Activated T-cell treated with anti-CD3 and anti-CD28 coated beads, Interleukin-2, amount 50 U/mL, for 72 hours (primary cell): Measurements from ENCODE around the gene MTCH1. TPM values are rescaled to one million over a fixed set of nuclear protein-coding genes. Genes with fewer than 3 reads are reported as not detected.
A peak's percentile ranks its signal among the peaks of the same experiment; 100 is the strongest.

Experiments used
- ATAC-seq, 2 donors: fragments of 150-1000 bp; cut with Tn5 transposase; replicated peaks in 1 of 2; 2 replicates each; pipeline ENCODE4 v1.10.0; 2021; ENCODE audit warnings: moderate library complexity in 2 of 2, mild to moderate bottlenecking in 1 of 2
- DNase-seq, 2 donors: peaks; one replicate each; pipeline ENCODE4 v3.0.0; 2021 to 2022; ENCODE audit warnings: mixed read lengths in 1 of 2
- H3K27ac Mint-ChIP-seq: one replicate; pipeline ENCODE4 v1.8.0; 2022; ENCODE audit warnings: mild to moderate bottlenecking, moderate library complexity, mixed read lengths
- H3K27me3 Mint-ChIP-seq: one replicate; pipeline ENCODE4 v1.8.0; 2022; ENCODE audit warnings: low read depth, mixed read lengths
- H3K36me3 Mint-ChIP-seq, 2 donors: one replicate each; pipeline ENCODE4 v1.8.0; 2022; ENCODE audit warnings: mixed read lengths in 2 of 2, mild to moderate bottlenecking in 1 of 2; ENCODE audit not compliant: insufficient read depth in 2 of 2
- H3K4me1 Mint-ChIP-seq: one replicate; pipeline ENCODE4 v1.8.0; 2022; ENCODE audit warnings: low read depth, mixed read lengths
- H3K4me3 Mint-ChIP-seq, 2 donors: one replicate each; pipeline ENCODE4 v1.8.0; 2022; ENCODE audit warnings: mild to moderate bottlenecking in 2 of 2, mixed read lengths in 2 of 2, moderate library complexity in 2 of 2
- H3K9me3 Mint-ChIP-seq, 2 donors: one replicate each; pipeline ENCODE4 v1.8.0; 2022; ENCODE audit warnings: mixed read lengths in 2 of 2
- total RNA-seq, 2 donors: library from RNA; stranded (reverse); gene quantifications; one replicate each; pipeline ENCODE4 v1.2.3, GENCODE V29; 2022

The MTCH1 gene
- total RNA-seq, 2 donors from 2014 or later, result 116 to 149 TPM

DNA sequence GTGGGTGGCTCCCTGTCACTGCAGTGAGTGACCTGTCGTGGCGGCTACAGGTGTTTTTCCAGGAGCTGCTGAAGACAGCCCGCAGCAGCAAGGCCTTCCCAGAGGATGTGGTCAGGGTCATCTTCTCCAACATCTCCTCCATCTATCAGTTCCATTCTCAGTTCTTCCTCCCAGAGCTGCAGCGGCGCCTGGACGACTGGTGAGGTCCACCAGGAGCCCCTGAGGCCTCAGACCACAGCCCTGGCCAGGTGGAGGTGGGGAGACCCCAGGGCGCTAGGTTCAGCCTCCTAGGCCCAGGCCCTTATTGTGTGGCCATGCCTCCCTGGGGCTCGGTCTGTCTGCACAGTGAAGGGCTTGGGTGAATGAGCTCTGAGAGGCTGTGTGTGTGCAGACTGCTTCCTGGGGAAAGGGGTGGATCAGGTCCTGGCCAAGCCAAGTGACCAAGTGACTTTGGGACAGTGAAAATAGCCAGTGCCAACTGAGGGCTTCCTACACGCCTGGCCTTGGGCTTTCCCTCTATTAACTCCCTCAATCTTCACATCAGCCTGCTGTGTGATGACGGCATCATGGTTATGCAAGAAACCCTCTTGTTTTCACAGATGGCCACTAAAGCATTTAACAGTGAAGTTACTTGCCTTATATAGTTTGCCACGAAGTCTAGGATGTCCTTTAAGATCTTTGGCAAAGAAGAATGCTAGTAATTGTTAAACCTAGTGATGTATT is 25.8 kb upstream of the MTCH1 start:
- ATAC-seq, result no peak
- H3K36me3 Mint-ChIP-seq, result no peaks in the 10 kb centered on the region
- H3K4me3 Mint-ChIP-seq, result no peak overlapping the region
- H3K9me3 Mint-ChIP-seq, result no peaks in the 10 kb centered on the region
- DNase-seq, result no peak
- peaks cover 1% of the 10 kb centered on the region for H3K4me1 Mint-ChIP-seq
- H3K27ac Mint-ChIP-seq, result no peak overlapping the region
- no peaks in the 10 kb centered on the region for H3K27me3 Mint-ChIP-seq

DNA sequence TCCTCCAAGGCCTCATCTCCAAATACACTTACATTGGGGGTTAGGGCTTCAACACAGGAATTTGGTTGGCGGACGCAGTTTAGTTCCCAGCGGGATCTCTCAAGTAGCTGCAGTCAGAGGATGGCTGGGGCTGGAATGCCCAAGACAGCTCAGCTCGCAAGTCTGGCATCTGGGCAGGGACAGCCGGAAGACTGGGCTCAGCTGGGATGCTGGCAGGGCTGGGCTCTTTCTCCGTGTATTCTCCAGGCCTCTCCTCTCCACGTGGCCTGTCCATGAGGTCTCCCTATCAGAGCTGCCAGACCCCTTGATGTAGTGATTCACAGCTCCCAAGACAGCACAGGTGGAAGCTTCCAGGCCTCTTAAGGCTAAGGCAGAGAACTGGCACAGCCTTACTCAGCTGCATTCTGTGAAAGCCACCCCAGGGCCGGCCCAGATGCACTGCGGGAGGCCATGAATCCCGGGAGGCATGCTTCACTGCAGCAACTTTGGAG is 24.5 kb upstream of the MTCH1 start:
- no peaks in the 10 kb centered on the region for H3K27me3 Mint-ChIP-seq
- peaks cover 15% of the 10 kb centered on the region for H3K4me1 Mint-ChIP-seq
- no peak overlapping the region for H3K4me3 Mint-ChIP-seq
- H3K36me3 Mint-ChIP-seq, result no peaks in the 10 kb centered on the region
- H3K9me3 Mint-ChIP-seq, result no peaks in the 10 kb centered on the region
- no peak overlapping the region for H3K27ac Mint-ChIP-seq
- ATAC-seq, result no peak
- no peak for DNase-seq

DNA sequence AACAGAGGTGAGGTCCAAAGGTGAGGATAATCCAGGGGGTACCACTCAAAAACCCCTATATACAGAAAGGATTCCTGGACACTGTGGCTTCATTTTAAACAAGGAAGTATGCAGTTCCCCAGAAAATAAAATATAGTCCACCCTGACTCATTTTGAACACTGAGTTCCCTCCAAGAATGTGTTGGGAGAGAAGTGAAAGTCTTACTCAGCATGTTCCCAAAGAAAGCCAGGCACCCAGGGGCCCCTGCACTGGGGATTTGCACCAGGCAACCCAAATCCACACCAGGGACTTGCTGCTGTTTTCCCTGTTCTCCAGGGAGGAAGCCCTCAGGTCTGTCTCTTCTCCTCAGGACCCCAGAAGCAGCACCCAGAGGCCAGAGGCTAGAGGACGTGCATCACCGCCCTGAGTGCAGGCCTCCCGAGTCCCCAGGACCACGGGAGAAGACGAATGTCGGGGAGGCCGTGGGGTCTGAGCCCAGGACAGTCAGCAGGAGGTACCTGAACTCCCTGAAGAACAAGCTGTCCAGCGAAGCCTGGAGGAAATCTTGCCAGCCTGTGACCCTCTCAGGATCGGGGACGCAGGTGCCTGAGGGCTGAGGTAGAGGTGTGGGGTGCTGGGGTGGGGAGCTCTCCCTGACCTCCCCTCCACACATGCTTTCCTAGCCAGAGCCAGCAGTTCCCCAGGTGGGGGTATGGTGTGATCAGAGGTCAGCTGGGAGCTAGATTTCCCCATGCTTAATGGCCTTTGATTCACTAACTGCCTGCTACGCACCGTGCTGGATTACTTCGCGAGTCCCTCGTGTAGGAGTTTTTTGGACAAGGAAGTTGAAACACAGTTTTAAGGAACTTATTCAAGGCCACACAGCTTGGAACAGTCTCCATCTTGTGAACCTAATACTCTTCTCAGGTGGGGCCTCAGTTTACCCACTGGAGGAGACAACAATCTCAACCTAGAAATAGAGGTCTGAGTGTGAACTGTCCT is 22.8 kb upstream of the MTCH1 start:
- H3K4me3 Mint-ChIP-seq, result no peak overlapping the region

DNA sequence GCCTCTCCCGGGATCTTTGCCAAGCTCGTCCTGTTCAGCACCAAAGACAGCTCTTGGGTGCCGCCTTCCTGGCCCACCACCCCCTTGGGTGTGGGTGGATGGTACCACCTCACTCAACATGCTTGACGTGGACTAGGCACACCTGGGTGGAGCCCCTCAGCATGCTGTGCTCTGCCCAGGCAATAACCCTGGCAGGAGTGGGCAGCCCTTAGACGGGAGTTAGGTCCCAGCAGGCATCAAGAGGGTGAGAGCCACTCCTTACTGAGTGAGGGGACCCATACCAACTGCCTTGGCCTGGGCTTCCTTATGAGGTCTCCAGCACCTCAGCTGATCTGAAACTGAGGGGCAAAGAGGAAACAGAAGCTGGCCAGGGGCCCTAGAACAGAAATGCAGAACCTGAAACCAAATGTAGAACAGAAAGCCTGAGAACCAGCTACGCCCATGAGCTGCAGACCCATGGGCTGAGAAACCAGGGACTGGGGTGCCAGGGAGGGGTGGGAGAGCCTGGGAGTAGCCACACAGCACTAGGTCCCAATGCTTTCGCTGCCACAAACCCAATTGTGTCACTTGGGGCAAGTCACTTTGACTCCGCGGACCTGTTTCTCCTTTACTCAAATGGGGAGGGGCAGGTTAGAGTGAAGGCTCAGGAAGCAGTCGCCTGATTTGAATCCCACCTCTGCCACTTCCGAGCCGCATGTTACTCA is 21.5 kb upstream of the MTCH1 start:
- no peak overlapping the region for H3K4me3 Mint-ChIP-seq
- no peaks in the 10 kb centered on the region for H3K27me3 Mint-ChIP-seq
- H3K9me3 Mint-ChIP-seq, result no peaks in the 10 kb centered on the region
- no peak overlapping the region for H3K27ac Mint-ChIP-seq
- ATAC-seq, result peak in 1 of 2 donors; percentile 26
- H3K4me1 Mint-ChIP-seq, result peaks cover 16% of the 10 kb centered on the region
- no peaks in the 10 kb centered on the region for H3K36me3 Mint-ChIP-seq
- DNase-seq, result no peak

More for the DNA sequence above, 22.8 kb upstream of the MTCH1 start:
- Mint-ChIP-seq H3K9me3 (no peaks in the 10 kb centered on the region), H3K36me3 (no peaks in the 10 kb centered on the region), H3K27me3 (no peaks in the 10 kb centered on the region), H3K4me1 (peaks cover 16% of the 10 kb centered on the region), H3K27ac (no peak overlapping the region)
- ATAC-seq, result no peak
- DNase-seq, result no peak

DNA sequence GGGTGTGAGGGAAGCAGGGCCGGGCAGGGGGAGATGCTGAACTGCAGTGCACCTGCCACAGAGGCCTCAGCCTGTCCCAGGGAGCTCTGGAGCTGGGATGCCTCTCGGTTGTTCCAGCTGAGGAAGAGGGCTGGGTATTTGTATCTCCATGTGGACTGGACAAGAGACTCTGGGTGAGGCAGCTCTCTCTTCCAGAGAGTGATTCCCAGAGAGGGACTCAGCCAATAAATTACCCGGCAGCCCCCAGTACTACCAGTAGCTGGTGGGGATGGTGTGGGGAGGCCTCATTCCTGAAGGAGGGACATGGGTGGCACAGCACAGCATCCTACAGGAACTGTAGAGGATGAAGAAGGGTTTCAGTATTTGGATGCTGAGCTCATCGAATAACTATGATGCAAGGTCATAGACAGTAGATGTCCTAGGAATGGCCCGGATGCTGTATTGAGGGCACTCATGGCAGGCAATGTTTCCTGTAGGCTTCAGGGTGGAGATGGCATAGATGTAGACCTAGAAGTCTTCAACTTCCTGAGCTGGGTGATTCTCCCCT is 20.9 kb upstream of the MTCH1 start:
- ATAC-seq, result no peak

DNA sequence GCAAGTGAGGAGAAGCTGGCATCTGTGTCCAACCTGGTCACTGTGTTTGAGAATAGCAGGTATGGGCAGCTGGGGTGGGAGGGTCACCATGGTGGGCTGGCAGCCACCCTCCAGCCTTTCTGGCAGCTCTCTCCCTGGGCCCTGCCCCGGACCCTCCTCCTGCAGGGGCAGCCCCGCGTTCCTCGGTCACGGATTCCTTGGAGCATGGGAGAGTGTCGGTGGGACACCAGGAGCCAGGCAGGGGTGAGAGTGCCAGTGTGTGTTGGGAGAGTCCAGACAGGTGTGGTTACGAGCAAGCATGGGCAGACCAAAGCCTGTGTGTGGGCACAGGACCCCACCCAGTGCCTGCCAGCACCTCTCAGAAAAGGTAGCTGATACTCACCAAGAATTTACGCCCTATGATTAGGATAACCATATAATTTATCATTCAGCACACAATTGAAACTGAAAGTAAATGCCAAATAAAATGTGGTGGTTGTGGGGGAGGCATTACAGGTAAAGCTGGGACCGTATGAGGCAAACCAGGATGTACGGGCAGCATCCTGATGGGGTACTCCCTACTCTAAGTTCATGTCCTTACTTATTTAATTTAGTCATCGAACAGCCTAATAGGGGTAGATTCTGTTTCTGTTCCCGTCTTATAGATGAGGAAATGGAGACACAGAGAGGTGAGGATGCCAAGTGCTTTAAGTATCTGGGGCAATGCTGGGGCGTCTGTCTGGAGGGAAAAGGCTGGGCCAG is 20.0 kb upstream of the MTCH1 start:
- peaks cover 16% of the 10 kb centered on the region for H3K4me1 Mint-ChIP-seq
- H3K36me3 Mint-ChIP-seq, result no peaks in the 10 kb centered on the region
- DNase-seq, result no peak
- no peaks in the 10 kb centered on the region for H3K27me3 Mint-ChIP-seq
- H3K27ac Mint-ChIP-seq, result no peak overlapping the region
- no peaks in the 10 kb centered on the region for H3K9me3 Mint-ChIP-seq
- peak; percentile 29 to 39 for ATAC-seq
- peak overlapping the region; percentile 11 to 55 for H3K4me3 Mint-ChIP-seq

More for the DNA sequence above, 20.9 kb upstream of the MTCH1 start:
- Mint-ChIP-seq H3K9me3 (no peaks in the 10 kb centered on the region), H3K4me3 (no peak overlapping the region), H3K4me1 (peaks cover 16% of the 10 kb centered on the region), H3K27ac (no peak overlapping the region), H3K27me3 (no peaks in the 10 kb centered on the region), H3K36me3 (no peaks in the 10 kb centered on the region)
- DNase-seq, result no peak

DNA sequence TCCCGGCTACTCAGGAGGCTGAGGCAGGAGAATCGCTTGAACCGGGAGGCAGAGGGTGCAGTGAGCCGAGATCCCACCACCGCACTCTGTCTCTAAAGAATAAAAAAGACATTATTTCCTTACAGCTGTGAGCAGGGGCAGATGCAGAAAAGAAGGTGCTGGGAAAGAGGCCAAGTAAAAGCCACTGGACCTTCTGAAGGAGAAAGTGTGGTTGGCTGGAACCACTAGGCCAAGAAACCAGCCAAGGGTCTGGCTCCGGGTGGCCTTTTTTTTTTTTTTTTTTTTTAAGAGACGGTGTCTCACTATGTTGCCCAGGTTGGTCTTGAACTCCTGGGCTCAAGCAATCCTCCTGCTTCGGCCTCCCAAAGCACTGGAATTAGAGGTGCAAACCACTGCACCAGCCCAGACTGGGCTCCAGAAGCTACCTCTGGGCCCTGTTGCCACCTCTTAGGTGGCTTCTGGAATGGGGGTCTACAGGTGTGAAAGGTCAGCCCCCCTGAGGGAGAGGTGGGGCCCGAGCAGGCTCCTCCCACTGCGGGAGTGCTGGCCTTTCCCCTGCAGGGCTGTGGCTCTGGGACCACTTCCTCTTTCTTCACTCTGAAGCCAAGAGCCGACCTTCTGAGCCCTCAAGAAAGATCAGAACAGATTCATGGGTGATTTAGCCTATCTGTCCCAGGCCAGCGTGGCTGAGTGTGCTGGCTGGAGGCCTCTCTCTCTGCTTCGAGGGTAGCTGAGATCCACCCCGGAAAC is 19.2 kb upstream of the MTCH1 start, which contains the start of gene FGD2:
TSS of gene FGD2 (plus strand) at position 595 of the 750 bp plus-strand sequence. CDS start 163 bp downstream, outside the sequence.
- no peaks in the 10 kb centered on the region for H3K36me3 Mint-ChIP-seq
- H3K9me3 Mint-ChIP-seq, result no peaks in the 10 kb centered on the region
- ATAC-seq (peak in 1 of 2 donors; percentile 19), DNase-seq (no peak)
- H3K4me1 Mint-ChIP-seq, result peaks cover 16% of the 10 kb centered on the region
- H3K27me3 Mint-ChIP-seq, result no peaks in the 10 kb centered on the region
- no peak within 1 kb of the TSS for H3K27ac Mint-ChIP-seq
- peak within 1 kb of the TSS; percentile 11 to 55 for H3K4me3 Mint-ChIP-seq

DNA sequence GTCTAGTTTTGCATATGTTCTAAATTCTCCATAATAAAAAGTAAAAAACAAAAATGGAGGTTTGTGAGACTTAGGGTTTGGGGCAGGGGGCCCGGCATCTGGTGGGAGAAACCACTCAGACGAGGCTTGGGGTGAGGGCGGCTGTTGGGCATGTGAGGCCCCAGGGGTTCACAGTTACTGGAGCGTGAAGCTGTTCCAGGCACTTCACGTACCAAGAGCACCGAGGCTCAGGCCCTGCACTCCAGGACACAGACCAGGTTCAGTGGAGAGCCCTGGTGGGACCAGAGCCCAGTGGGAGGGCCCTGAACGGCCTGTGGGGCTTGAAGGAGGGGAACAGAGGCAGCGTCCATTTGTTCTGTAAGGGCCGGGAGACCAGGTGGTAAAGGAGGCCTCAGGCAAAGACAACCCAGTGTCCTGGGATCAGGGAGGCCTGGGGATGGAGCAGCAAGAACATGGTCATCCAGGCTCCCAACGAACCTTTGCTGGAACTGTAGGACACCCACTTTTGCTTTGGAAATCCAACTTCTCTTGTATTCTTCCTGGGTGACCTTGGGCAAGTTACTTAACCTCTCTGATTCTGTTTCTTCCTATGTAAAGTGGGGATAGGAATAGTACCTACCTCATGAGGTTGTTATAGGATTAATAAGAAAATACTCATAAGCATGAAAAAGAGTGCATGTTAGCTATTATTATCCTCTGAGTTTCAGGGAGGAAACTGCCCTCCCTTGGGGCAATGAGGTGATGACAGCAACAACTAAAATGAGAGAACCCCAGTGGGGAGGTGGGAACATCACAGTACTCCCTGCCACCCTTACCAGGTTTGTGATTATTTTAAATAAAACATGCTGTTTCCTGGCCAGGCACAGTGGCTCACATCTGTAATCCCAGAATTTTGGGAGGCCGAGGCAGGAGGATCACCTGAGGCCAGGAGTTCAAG is 18.3 kb upstream of the MTCH1 start:
- no peak for DNase-seq
- H3K27me3 Mint-ChIP-seq, result no peaks in the 10 kb centered on the region
- H3K27ac Mint-ChIP-seq, result no peak overlapping the region
- H3K4me3 Mint-ChIP-seq, result no peak overlapping the region
- no peak for ATAC-seq
- H3K36me3 Mint-ChIP-seq, result no peaks in the 10 kb centered on the region
- H3K9me3 Mint-ChIP-seq, result no peaks in the 10 kb centered on the region
- peaks cover 16% of the 10 kb centered on the region for H3K4me1 Mint-ChIP-seq

DNA sequence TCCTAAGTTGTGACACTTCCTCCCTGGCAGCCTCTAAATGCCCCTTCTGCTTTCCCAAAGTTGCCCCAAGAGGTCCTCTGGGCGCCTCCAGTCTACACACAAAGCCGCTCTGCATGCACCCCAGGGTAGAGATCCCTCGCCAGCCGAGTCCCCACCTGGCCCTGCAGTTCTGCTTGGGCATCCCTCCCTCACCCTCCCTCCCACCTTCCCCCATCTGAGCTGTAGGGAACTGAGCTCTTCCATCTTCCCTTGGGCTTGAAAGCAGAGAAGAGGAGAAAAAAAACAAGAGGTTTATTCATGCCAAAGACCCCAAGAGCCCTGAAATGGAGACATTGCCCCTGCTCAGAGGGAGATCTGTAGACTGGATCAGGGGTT is 13.7 kb upstream of the MTCH1 start:
- Mint-ChIP-seq H3K9me3 (no peaks in the 10 kb centered on the region), H3K4me3 (no peak overlapping the region), H3K4me1 (no peaks in the 10 kb centered on the region), H3K36me3 (no peaks in the 10 kb centered on the region), H3K27me3 (no peaks in the 10 kb centered on the region), H3K27ac (no peak overlapping the region)
- DNase-seq (no peak), ATAC-seq (no peak)

DNA sequence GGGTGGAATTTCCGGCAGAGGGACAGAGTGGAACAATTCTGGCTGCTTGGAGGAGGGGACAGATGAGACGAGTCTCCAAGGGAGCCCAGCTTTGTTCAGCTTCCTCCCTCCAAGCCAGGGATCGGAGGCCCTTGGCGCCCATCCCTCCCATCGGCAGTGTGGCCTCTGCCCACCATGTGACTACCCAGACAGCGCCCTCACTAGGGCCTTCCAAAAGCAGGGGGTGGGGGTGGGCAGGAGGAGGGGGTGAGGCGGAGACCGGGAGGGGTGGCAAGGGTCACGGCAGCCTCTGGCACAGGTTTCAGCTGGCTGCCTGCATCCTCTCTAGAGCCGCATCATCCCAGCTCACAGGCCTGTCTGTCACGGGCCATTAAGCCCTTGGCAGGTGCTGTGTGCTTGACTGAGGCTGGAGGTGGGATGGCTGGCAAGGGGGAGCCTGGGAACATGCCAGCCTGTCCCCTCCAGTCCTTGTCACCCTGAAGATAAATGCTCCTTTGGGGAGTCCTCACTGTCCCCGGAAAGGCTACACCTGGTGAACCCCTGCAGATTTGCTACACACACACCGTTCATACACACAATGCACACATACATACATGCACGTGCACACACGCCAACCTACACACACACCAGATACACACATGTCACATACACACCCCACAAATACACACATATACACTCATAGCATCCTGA is 13.2 kb upstream of the MTCH1 start:
- H3K36me3 Mint-ChIP-seq, result no peaks in the 10 kb centered on the region
- H3K27me3 Mint-ChIP-seq, result no peaks in the 10 kb centered on the region
- no peak overlapping the region for H3K27ac Mint-ChIP-seq
- H3K9me3 Mint-ChIP-seq, result no peaks in the 10 kb centered on the region
- no peak for ATAC-seq
- DNase-seq, result no peak
- no peaks in the 10 kb centered on the region for H3K4me1 Mint-ChIP-seq
- H3K4me3 Mint-ChIP-seq, result no peak overlapping the region
